ENCODE data around the gene PCSK4.

DNA sequence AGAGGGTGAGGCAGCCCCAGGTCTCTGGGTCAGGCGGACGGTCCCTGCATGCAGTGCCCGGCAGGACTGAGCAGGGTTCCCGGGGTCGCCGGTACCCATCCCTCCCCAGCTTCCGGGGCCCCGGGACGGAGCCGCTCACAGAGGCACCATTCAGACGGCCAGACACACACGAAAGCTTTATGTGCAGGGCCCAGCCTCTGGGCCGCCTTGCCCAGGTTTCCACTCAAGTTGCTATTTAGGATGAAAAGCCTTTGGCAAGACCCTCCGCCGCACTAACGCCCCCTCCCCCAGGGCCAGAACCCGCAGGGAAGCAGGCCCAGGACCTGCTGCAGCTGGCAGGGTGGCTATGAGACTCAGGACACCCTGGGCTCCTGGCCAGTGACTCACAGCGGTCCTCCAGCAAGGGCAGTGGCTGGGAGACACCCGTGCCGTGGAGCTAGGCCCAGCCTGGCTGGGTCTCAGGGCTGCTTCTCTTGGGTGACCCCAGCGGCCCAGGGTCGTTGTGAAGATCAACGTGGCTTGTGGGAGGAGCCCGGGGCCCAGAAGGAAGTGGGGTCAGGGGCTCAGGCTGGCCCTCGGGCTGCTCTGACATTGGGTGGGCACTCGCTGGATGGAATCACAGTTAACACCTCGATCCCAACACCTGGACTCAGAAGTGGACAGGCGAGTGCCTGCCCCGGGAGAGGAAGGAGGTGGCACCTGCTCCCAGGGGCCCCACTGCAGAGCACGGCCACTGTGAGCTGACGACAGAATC is 16.0 kb downstream of the PCSK4 start:
- TF ChIP-seq CTCF (optimal IDR thresholded peaks at IDR 0.05 in 1 of 3, IDR thresholded peaks at IDR 0.05 in 1 of 3, conservative IDR thresholded peaks at IDR 0.05 in 1 of 3; ENCODE audit: extremely low read depth in 1 of 3, insufficient read depth in 2 of 3, low read length in 3 of 3) = no peak
- TF ChIP-seq EZH2 (IDR thresholded peaks at IDR 0.05; ENCODE audit: low read length) = no peak
